ENCODE measurements around the gene FMNL2.
"Not testable (repeated sequence)": the region's sequence is repeated elsewhere in the genome, so short reads cannot be mapped to it uniquely, and the experiment has no call there.

Gene FMNL2

DNA sequence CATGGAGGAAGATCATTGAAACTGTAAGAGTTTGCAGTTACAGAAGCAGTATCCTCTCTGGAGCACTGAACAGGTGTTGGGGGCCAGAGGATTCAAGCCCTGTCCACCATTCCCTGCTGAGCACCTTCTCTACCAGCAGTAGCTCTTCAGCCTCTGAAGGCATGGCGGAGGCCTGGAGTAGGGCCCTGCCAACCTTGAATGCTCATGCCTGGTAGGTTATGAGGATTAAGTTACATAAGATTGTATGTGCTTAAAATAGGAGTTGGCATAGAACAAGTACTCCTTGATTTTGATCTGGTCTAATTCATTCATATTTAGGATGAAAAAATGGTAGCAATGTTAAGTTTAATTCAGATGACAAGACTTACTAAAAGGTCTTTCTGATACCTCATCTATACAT lies 40.2 kb downstream of the FMNL2 start:
- DNase-seq (ENCODE audit: low read depth): no peak

GRCh38 chr2:152376385-152376784 lies 41.4 kb downstream of the FMNL2 start:
- no peak for DNase-seq (ENCODE audit: low read depth)

- DNase-seq (ENCODE audit: low read depth): no peak
Measured at GRCh38 chr2:152376968-152377367, 42.0 kb downstream of the FMNL2 start.

DNA sequence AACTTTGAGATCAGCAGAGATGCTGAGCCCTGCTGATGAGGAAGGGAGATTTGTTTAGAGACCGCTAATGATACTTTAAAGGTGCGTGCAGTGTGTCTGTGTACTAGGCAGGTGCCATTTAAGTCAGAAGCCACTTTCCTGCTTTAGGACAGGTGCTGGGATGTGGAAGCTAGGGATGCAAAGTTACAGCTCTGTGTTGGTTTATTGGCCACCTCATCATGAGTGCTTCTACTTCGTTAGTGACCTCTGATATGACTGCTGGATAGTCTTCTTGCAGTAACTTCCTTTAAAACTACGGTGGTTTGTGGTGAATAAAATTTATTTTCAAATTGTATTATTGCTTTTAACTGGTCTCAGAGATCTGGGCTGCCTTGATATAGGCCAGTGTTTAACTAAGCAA lies 44.1 kb downstream of the FMNL2 start:
- DNase-seq (ENCODE audit: low read depth): no peak

DNA sequence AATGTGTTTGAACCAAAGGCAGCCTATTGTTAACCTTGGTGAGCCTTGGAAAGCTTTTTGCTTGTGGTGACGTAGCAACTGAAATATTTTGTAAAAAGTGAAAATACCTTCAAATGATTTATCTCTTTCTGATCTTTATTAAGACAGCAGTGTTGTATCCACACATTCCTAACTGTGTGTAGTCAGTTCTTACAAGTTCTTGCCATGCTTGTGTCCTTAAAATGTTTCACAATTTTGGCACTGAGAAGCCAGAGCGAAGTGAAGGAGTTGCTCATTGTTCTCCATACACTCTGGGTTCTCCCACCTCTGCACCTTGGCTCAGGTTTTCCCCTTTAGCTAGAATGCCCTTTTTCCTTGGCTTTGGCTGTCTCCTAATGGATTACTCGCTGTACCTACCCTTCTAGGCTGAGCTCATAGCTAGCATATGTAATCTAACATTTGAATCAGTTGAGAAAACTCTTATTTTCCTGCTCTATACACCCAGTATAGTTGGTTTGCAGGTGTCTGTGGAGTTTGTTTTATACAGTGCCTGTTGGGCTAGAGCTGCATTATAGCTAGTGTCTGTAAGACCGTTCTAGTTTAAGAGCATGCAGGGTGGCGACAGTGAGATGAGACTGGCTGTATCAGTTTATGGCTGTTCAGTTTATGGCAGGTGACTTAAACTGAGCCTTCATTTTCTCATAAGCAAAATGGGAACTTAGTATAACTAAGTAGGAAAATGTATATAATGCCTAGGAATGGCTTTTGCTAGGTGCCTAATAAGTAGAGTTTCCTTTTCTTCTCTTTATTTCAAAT lies 45.5 kb downstream of the FMNL2 start:
- DNase-seq (ENCODE audit: low read depth): no peak

DNA sequence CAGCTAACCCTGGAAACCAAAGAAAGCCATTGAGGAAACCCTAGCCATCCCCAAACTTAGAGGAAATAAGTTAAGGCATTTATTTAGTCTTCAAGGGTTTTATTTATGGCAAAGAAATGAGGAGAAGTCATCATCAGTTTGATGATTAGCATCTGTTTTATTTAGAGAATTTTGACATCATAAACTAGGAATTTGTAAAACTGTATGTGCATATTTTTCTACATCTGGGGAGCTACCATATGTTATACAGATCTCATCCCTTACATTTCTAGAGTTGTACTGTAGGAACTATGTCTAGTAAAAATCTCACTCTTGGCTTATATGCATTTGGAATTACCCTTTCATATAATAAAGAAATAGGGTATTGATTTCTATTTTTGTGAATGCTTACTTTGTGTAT lies 48.7 kb downstream of the FMNL2 start:
- no peak for DNase-seq (ENCODE audit: low read depth)

GRCh38 chr2:152384992-152385391 lies 50.0 kb downstream of the FMNL2 start:
- DNase-seq (ENCODE audit: low read depth): no peak

- no peak for DNase-seq (ENCODE audit: low read depth)
Measured at GRCh38 chr2:152385650-152386049, 50.7 kb downstream of the FMNL2 start.

DNA sequence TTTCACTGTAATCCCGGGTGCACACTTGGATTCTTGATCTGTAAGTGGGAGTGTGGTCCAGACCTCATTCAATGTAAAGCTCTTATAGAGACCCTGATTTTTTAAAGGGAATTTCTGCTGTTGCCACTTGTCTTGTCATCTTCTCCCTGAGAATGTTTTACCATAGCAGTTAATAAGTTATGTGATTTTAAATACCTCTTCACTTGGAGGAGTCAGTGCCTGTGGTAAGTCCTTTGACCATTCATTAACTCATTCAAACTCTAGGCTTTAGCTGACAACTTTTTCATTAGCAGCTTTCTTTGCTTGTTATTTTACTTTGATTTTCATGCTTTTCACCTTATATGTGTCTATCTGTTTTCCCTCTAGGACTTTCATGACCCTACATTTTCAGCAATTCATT lies 51.3 kb downstream of the FMNL2 start:
- no peak for DNase-seq (ENCODE audit: low read depth)

DNA sequence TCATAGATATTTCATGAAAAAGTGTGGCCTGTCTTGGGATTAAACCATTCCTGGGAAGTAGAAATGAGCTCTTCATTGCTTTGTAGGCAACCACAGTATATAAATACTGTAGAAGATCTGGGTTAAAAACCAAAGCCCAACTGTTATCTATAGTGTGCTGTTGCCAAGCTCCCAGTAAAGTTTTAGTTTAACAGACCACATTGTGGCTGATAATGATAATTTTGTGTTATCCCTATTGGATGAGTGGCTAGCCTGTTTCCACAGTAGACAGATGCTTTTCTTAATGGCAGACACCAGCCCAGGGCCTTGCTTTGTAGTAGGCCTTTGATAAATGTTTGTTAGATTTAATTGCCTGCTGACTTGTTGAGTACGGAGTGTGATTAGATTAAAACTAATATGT lies 52.1 kb downstream of the FMNL2 start:
- no peak for DNase-seq (ENCODE audit: low read depth)

DNA sequence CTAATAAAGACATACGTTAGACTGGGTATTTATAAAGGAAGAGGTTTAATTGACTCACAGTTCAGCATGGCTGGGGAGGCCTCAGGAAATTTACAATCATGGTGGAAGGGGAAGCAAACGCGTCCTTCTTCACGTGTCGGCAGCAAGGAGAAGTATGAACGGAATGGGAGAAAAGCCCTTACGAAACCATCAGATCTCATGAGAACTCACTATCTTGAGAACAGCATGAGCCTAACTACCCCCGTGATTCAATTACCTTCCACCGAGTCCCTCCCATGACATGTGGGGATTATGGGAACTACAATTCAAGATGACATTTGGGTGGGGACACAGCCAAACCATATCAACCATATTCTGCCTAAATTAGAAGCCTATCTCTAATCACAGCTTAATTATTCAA lies 53.3 kb downstream of the FMNL2 start:
- not testable (repeated sequence) for DNase-seq (ENCODE audit: low read depth)

GRCh38 chr2:152389483-152389882 lies 54.5 kb downstream of the FMNL2 start:
- no peak for DNase-seq (ENCODE audit: low read depth)

GRCh38 chr2:152390837-152391236 lies 55.9 kb downstream of the FMNL2 start:
- DNase-seq (ENCODE audit: low read depth): no peak

GRCh38 chr2:152391318-152391717 lies 56.3 kb downstream of the FMNL2 start:
- DNase-seq (ENCODE audit: low read depth): no peak

GRCh38 chr2:152393377-152393776 lies 58.4 kb downstream of the FMNL2 start:
- no peak for DNase-seq (ENCODE audit: low read depth)

GRCh38 chr2:152394326-152394725 lies 59.4 kb downstream of the FMNL2 start:
- no peak for DNase-seq (ENCODE audit: low read depth)

- DNase-seq (ENCODE audit: low read depth): no peak
Measured at GRCh38 chr2:152395103-152395502, 60.1 kb downstream of the FMNL2 start.

GRCh38 chr2:152395572-152395971 lies 60.6 kb downstream of the FMNL2 start:
- DNase-seq (ENCODE audit: low read depth): no peak

DNA sequence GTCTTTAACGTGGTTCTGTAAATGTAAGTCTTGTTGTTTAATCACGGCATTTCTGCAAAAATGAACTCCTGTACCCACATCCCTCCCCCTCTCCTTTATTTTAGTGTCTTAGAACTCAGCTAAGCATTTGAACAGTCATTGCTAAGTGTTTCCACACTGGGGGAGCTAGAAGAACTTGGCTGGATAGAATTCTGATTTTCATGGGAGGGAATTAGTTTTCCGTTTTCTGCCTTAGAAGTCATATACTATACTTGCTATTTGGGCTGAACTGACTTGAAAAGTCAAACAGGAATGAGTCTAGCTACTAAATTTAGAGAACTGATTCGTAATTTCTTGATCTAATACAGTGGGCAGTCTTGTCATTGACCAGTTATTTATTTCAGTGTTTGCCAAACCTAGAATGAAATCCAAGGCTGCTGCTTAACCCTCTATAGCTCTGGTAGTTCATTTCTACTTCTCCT lies 61.1 kb downstream of the FMNL2 start:
- DNase-seq (ENCODE audit: low read depth): no peak

DNA sequence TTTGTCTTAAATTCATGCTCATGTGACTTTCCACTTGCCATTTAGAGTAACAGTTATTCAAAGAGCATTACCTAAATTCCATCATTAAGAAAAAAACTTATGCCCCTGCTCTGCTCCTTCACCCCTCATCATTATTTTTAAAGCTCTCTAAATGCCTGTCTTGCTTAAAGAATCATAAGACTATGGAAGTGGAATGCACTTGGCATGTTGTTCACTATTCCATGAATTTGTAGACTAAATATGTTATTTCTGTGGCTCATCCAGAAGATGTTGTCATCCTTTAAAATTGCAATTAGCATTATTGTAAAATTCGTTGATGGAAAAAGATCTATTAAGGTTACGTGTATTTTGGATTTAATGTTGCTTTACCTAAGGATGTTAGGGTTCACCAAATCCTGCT lies 61.8 kb downstream of the FMNL2 start:
- DNase-seq (ENCODE audit: low read depth): no peak

DNA sequence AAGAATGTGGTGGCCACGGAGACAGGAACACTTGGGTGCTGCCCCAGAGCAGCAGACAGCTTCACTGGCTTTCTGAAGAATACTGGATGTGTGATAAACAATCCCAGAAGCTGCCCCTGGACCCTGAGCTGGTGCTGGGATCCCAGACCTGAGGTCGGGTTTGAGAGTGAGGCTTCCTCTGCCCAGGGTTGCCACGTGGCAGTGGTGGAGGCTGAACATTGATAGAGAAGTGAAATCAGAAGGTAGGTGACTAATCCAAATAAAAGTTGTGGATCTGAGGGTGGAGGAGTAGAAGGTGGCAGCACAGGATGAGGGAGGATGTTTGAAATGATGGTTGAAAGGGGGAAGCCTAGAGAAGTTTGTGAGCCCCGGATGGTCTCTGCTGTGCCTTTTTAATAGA lies 64.0 kb downstream of the FMNL2 start:
- DNase-seq (ENCODE audit: low read depth): no peak

DNA sequence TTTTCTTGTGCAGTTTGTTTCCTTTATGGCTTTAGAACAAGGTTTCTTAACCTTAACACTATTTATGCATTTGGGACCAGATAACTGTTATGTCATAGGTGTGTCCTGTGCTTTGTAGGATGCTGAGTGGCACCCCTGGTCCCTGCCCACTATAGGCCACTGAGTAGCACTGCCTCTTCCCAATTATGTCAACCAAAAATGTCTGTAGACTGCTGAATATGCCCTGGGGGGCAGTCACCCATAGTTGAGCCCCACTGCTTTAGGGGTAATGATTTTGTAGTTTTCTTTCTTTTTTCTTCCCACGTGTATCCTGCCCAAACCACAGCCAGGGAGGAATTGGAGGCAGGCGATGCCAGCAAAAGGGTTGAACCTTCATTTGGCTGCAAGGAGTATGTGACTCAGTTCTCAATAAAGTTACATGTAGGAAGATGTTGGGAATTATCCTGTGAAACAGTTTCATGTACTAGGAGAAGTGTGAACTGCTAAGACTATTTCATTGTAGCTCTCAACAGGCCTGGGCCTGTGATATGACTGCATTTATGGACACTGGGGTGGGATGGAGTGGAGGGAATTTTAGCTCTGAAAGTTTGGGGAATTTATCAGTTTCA lies 65.7 kb downstream of the FMNL2 start:
- no peak for DNase-seq (ENCODE audit: low read depth)

- DNase-seq (ENCODE audit: low read depth): no peak
Measured at GRCh38 chr2:152402780-152403759, 68.1 kb downstream of the FMNL2 start.

All from activated T-helper 9 cell treated with anti-CD3 and anti-CD28 coated beads, Interleukin-2, amount 50 U/mL, for 16 hours (primary cell).